T-cell (primary cell): ENCODE results near the gene FOXJ3. TPM values are rescaled to one million over a fixed set of nuclear protein-coding genes. Genes with fewer than 3 reads are reported as not detected.

Experiments used
- ATAC-seq, 4 experiments: fragments of 200-7000 bp in 3 of 4; fragments of 150-1000 bp in 1 of 4; cut with Tn5 transposase; replicated peaks in 1 of 4; 1 replicate in 3 of 4; 2 replicates in 1 of 4; pipeline ENCODE4 v1.10.0; 2021; ENCODE audit warnings: moderate library complexity in 3 of 4, mild to moderate bottlenecking in 2 of 4, moderate number of reproducible peaks in 1 of 4
- CTCF ChIA-PET, 2 donors: fragments of 300-600 bp; sonication (Branson Sonifier 250); formaldehyde crosslinking; loops; one replicate each; lab custom pipeline; 2022; ENCODE audit warnings: antibody characterized with exemption in 2 of 2; lab: Charles Lee
- POLR2A ChIA-PET, 2 donors: fragments of 300-600 bp; sonication (Branson Sonifier 250); formaldehyde crosslinking; loops; one replicate each; lab custom pipeline; 2022; ENCODE audit warnings: antibody characterized with exemption in 2 of 2; lab: Charles Lee
- DNase-seq, 35 experiments: peaks; one replicate each; pipeline versions ENCODE4 v3.0.0 to v3.0.0-alpha.2; 2013 to 2023
- H3K27ac ChIP-seq: one replicate; pipeline ENCODE4 v1.5.1; 2013; ENCODE audit warnings: low read length
- H3K27me3 ChIP-seq, 2 experiments: replicated peaks in 1 of 2; 1 replicate in 1 of 2; 2 replicates in 1 of 2; pipeline versions ENCODE4 v1.6.1 to v1.7.0; 2013; ENCODE audit warnings: low read length in 1 of 2, mixed read lengths in 1 of 2; ENCODE audit not compliant: control insufficient read depth in 2 of 2, insufficient read depth in 2 of 2; ENCODE audit errors: extremely low read depth in 1 of 2
- H3K36me3 ChIP-seq, 2 donors: 1 replicate in 1 of 2; 2 replicates in 1 of 2; pipeline versions ENCODE4 v1.6.1 to v1.7.0; 2013; ENCODE audit warnings: low read length in 1 of 2; ENCODE audit not compliant: control insufficient read depth in 2 of 2, insufficient read depth in 1 of 2; ENCODE audit errors: extremely low read depth in 1 of 2
- H3K4me1 ChIP-seq, 2 experiments: 1 replicate in 1 of 2; 2 replicates in 1 of 2; pipeline versions ENCODE4 v1.6.1 to v1.7.0; 2013; ENCODE audit warnings: low read length in 2 of 2, mixed read lengths in 1 of 2; ENCODE audit not compliant: insufficient read depth in 2 of 2, control insufficient read depth in 1 of 2; ENCODE audit errors: extremely low read depth in 1 of 2
- H3K4me3 ChIP-seq, 2 donors: 1 replicate in 1 of 2; 2 replicates in 1 of 2; pipeline versions ENCODE4 v1.5.1 to v1.7.0; 2013; ENCODE audit warnings: mild to moderate bottlenecking in 2 of 2, low read length in 1 of 2, moderate library complexity in 1 of 2; ENCODE audit not compliant: control insufficient read depth in 1 of 2; ENCODE audit errors: extremely low read depth in 1 of 2
- H3K9me3 ChIP-seq: 2 replicates; pipeline ENCODE4 v1.7.0; 2013
- H3K27ac Mint-ChIP-seq, 2 donors: one replicate each; pipeline ENCODE4 v1.8.0; 2020 to 2021; ENCODE audit warnings: mild to moderate bottlenecking in 2 of 2, mixed read lengths in 2 of 2
- H3K27me3 Mint-ChIP-seq, 2 donors: one replicate each; pipeline ENCODE4 v1.8.0; 2021 to 2022; ENCODE audit warnings: mixed read lengths in 2 of 2
- H3K36me3 Mint-ChIP-seq: one replicate; pipeline ENCODE4 v1.8.0; 2021; ENCODE audit warnings: mixed read lengths
- H3K4me1 Mint-ChIP-seq, 3 donors: one replicate each; pipeline ENCODE4 v1.8.0; 2020 to 2022; ENCODE audit warnings: mixed read lengths in 3 of 3, mild to moderate bottlenecking in 1 of 3
- H3K4me3 Mint-ChIP-seq, 3 donors: one replicate each; pipeline ENCODE4 v1.8.0; 2020 to 2022; ENCODE audit warnings: mild to moderate bottlenecking in 3 of 3, mixed read lengths in 3 of 3, moderate library complexity in 3 of 3
- H3K9me3 Mint-ChIP-seq, 3 donors: one replicate each; pipeline ENCODE4 v1.8.0; 2020 to 2022; ENCODE audit warnings: mixed read lengths in 3 of 3
- WGBS: methylation state at CpG from one replicate; pipeline ENCODE4 v1.1.5; 2013; ENCODE audit warnings: missing lambda C conversion rate; ENCODE audit not compliant: insufficient coverage; 5-methylcytosine and 5-hydroxymethylcytosine counted together
- total RNA-seq, 35 experiments: library from RNA in 6 of 35; stranded (reverse) in 6 of 35; fragments of 120-200 nt in 1 of 35; gene quantifications; one replicate each; pipeline versions ENCODE4 v1.2.1 to v1.2.4 and lab custom pipeline; 2013 to 2026

Gene FOXJ3
- total RNA-seq, 5 donors from 2014 or later (not counting 1 experiment from before 2014, with no cell fraction given) = 71.4 to 87.7 (median 77.8) TPM

- DNase-seq (no peak), ATAC-seq (no peak)
- Mint-ChIP-seq H3K9me3 (peaks cover 4 to 13% (median 7%) of the 10 kb centered on the region in 3 donors), H3K27me3 (peaks cover 7 to 12% of the 10 kb centered on the region in 2 donors), H3K36me3 (no peaks in the 10 kb centered on the region), H3K4me1 (peaks cover 7 to 10% (median 7%) of the 10 kb centered on the region in 3 donors), H3K4me3 (no peak overlapping the region), H3K27ac (no peak overlapping the region)
- Histone ChIP-seq H3K4me3 (no peak overlapping the region), H3K36me3 (no peaks in the 10 kb centered on the region), H3K4me1 (no peaks in the 10 kb centered on the region), H3K27ac (no peak overlapping the region), H3K9me3 (no peaks in the 10 kb centered on the region), H3K27me3 (peaks cover 0 to 22% of the 10 kb centered on the region in 2 experiments)
- POLR2A ChIA-PET = interaction anchor here in 1 of 2 donors (0.5 kb wide), 1 partner anchor 143 kb away, joined by 3 read pairs; no protein-coding TSS in a partner anchor
- no CpG with 5 or more reads among the region's 2 CpGs for WGBS
- CTCF ChIA-PET = no interaction called here
These were observed 176.8 kb downstream of the FOXJ3 start for GRCh38 chr1:42158189-42158588.

- peaks cover 7 to 10% of the 10 kb centered on the region in 2 donors for H3K27me3 Mint-ChIP-seq
- H3K36me3 Mint-ChIP-seq = no peaks in the 10 kb centered on the region
- H3K9me3 ChIP-seq = no peaks in the 10 kb centered on the region
- H3K4me1 Mint-ChIP-seq = peaks cover 7 to 10% (median 7%) of the 10 kb centered on the region in 3 donors
- no peak overlapping the region for H3K4me3 ChIP-seq
- DNase-seq (peak in 1 of 35 experiments; percentile 24), ATAC-seq (peak in 3 of 4 experiments; percentile 38 to 48 (median 48))
- ChIA-PET POLR2A (interaction anchor here in 1 of 2 donors (0.5 kb wide), 1 partner anchor 144 kb away, joined by 3 read pairs; no protein-coding TSS in a partner anchor), CTCF (interaction anchor here in 1 of 2 donors (0.6 kb wide), 1 partner anchor 1672 kb away, joined by 4 read pairs; no protein-coding TSS in a partner anchor)
- peak overlapping the region; percentile 16 to 68 for H3K27ac Mint-ChIP-seq
- no peaks in the 10 kb centered on the region for H3K4me1 ChIP-seq
- 30% methylated on average over 5 of the region's 7 CpGs for WGBS
- H3K9me3 Mint-ChIP-seq = peaks cover 4 to 13% (median 7%) of the 10 kb centered on the region in 3 donors
- no peak overlapping the region for H3K27ac ChIP-seq
- H3K4me3 Mint-ChIP-seq = no peak overlapping the region
- H3K36me3 ChIP-seq = no peaks in the 10 kb centered on the region
- peaks cover 0 to 21% of the 10 kb centered on the region in 2 experiments for H3K27me3 ChIP-seq
These were observed 177.4 kb downstream of the FOXJ3 start for GRCh38 chr1:42157667-42158066.

- Mint-ChIP-seq H3K4me1 (peaks cover 7 to 10% (median 7%) of the 10 kb centered on the region in 3 donors), H3K4me3 (no peak overlapping the region), H3K27ac (no peak overlapping the region), H3K27me3 (peaks cover 2 to 14% of the 10 kb centered on the region in 2 donors), H3K36me3 (no peaks in the 10 kb centered on the region), H3K9me3 (no peaks in the 10 kb centered on the region)
- no peak for ATAC-seq
- peaks cover 0 to 15% of the 10 kb centered on the region in 2 experiments for H3K27me3 ChIP-seq
- no peak overlapping the region for H3K27ac ChIP-seq
- ChIA-PET POLR2A (no interaction called here), CTCF (interaction anchor here in 1 of 2 donors (0.6 kb wide), 1 partner anchor 317 kb away, joined by 4 read pairs; no protein-coding TSS in a partner anchor)
- H3K36me3 ChIP-seq = no peaks in the 10 kb centered on the region
- DNase-seq = no peak
- no peaks in the 10 kb centered on the region for H3K4me1 ChIP-seq
- no peak overlapping the region for H3K4me3 ChIP-seq
- H3K9me3 ChIP-seq = no peaks in the 10 kb centered on the region
- 92% methylated on average over 7 of the region's 12 CpGs for WGBS
These were observed 179.7 kb downstream of the FOXJ3 start for GRCh38 chr1:42155362-42155761.

- Histone ChIP-seq H3K27me3 (peaks cover 0 to 16% of the 10 kb centered on the region in 2 experiments), H3K27ac (no peak overlapping the region), H3K4me3 (no peak overlapping the region), H3K36me3 (no peaks in the 10 kb centered on the region), H3K9me3 (no peaks in the 10 kb centered on the region), H3K4me1 (no peaks in the 10 kb centered on the region)
- WGBS = 82% methylated on average over 13 of the region's 13 CpGs
- H3K9me3 Mint-ChIP-seq = no peaks in the 10 kb centered on the region
- no peak for ATAC-seq
- no peak overlapping the region for H3K4me3 Mint-ChIP-seq
- no peaks in the 10 kb centered on the region for H3K36me3 Mint-ChIP-seq
- CTCF ChIA-PET = no interaction called here
- peaks cover 7 to 10% (median 7%) of the 10 kb centered on the region in 3 donors for H3K4me1 Mint-ChIP-seq
- H3K27me3 Mint-ChIP-seq = peaks cover 6 to 18% of the 10 kb centered on the region in 2 donors
- DNase-seq = no peak
- no peak overlapping the region for H3K27ac Mint-ChIP-seq
- POLR2A ChIA-PET = no interaction called here
These were observed 180.3 kb downstream of the FOXJ3 start for GRCh38 chr1:42154685-42155084.

DNA sequence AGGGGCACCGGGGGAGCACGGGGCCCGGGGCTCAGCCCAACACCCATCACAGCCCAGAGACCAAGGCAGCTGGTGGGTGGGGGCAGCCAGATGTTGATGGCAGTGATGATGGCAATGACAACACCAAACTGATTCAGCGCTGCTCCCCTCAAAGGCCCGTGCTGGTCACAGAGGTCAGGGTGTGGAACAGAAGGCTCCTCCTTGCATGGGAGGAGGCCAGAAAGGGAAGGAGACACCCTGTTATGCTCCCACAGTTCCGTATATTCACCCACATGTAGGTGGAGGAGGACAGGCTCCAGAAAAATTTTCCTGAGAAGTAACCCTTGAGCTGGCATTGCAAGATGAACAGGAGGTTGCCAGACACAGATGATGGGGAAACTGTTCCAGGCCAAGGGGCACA lies 181.4 kb downstream of the FOXJ3 start:
- ChIA-PET POLR2A (interaction anchor here in 1 of 2 donors (0.6 kb wide), 1 partner anchor 147 kb away, joined by 3 read pairs; no protein-coding TSS in a partner anchor), CTCF (no interaction called here)
- H3K27me3 ChIP-seq = peaks cover 0 to 16% of the 10 kb centered on the region in 2 experiments
- no peak overlapping the region for H3K4me3 Mint-ChIP-seq
- no peak overlapping the region for H3K4me3 ChIP-seq
- DNase-seq = no peak
- no peaks in the 10 kb centered on the region for H3K9me3 Mint-ChIP-seq
- no peak overlapping the region for H3K27ac ChIP-seq
- peaks cover 6 to 18% of the 10 kb centered on the region in 2 donors for H3K27me3 Mint-ChIP-seq
- no peaks in the 10 kb centered on the region for H3K9me3 ChIP-seq
- no peaks in the 10 kb centered on the region for H3K36me3 Mint-ChIP-seq
- peaks cover 7 to 10% (median 7%) of the 10 kb centered on the region in 3 donors for H3K4me1 Mint-ChIP-seq
- ATAC-seq = no peak
- H3K4me1 ChIP-seq = no peaks in the 10 kb centered on the region
- 90% methylated on average over 2 of the region's 6 CpGs for WGBS
- H3K27ac Mint-ChIP-seq = no peak overlapping the region
- no peaks in the 10 kb centered on the region for H3K36me3 ChIP-seq

GRCh38 chr1:42152907-42153600 lies 182.0 kb downstream of the FOXJ3 start, which contains the start of gene GUCA2B:
Gene GUCA2B, plus strand, starts transcription at chr1:42153410. Its CDS starts 41 bp downstream, at chr1:42153451.
- CTCF ChIA-PET = no interaction called here
- WGBS = 88% methylated on average over 6 of the region's 12 CpGs
- Histone ChIP-seq H3K36me3 (no peaks in the 10 kb centered on the region), H3K4me3 (no peak within 1 kb of the TSS), H3K27ac (no peak within 1 kb of the TSS), H3K9me3 (no peaks in the 10 kb centered on the region), H3K4me1 (no peaks in the 10 kb centered on the region), H3K27me3 (peaks cover 0 to 16% of the 10 kb centered on the region in 2 experiments)
- peaks cover 6 to 18% of the 10 kb centered on the region in 2 donors for H3K27me3 Mint-ChIP-seq
- H3K4me1 Mint-ChIP-seq = peaks cover 6 to 8% (median 6%) of the 10 kb centered on the region in 3 donors
- no peak within 1 kb of the TSS for H3K27ac Mint-ChIP-seq
- no peak for DNase-seq
- H3K36me3 Mint-ChIP-seq = no peaks in the 10 kb centered on the region
- no peak within 1 kb of the TSS for H3K4me3 Mint-ChIP-seq
- no peak for ATAC-seq
- POLR2A ChIA-PET = interaction anchor here in 1 of 2 donors (0.6 kb wide), 1 partner anchor 146 kb away, joined by 3 read pairs; no protein-coding TSS in a partner anchor
- H3K9me3 Mint-ChIP-seq = no peaks in the 10 kb centered on the region
